Parathyroid adenoma (tissue), 2 donors: Measurements from ENCODE around the gene ABHD16A.

Source experiments
- H2AFZ ChIP-seq: fragments of 300-600 bp; sonication (generic); one replicate; pipeline ENCODE4 v1.7.0; 2017; ENCODE audit warnings: antibody characterized with exemption, mild to moderate bottlenecking
- H3K27ac ChIP-seq: fragments of 300-600 bp; sonication (generic); one replicate; pipeline ENCODE4 v1.7.0; 2017
- H3K27me3 ChIP-seq: fragments of 300-600 bp; sonication (generic); one replicate; pipeline ENCODE4 v1.7.0; 2017; ENCODE audit warnings: low read length; ENCODE audit not compliant: control insufficient read depth, insufficient read depth
- H3K36me3 ChIP-seq: fragments of 300-600 bp; sonication (generic); one replicate; pipeline ENCODE4 v1.7.0; 2017; ENCODE audit warnings: low read length; ENCODE audit not compliant: control insufficient read depth, insufficient read depth
- H3K4me1 ChIP-seq: fragments of 300-600 bp; sonication (generic); one replicate; pipeline ENCODE4 v1.7.0; 2017; ENCODE audit warnings: control low read depth
- H3K4me2 ChIP-seq: fragments of 300-600 bp; sonication (generic); one replicate; pipeline ENCODE4 v1.7.0; 2017; ENCODE audit warnings: low read length
- H3K4me3 ChIP-seq: fragments of 300-600 bp; sonication (generic); one replicate; pipeline ENCODE4 v1.7.0; 2017; ENCODE audit warnings: low read depth, low read length
- H3K79me2 ChIP-seq: fragments of 300-600 bp; sonication (generic); one replicate; pipeline ENCODE4 v1.7.0; 2017; ENCODE audit warnings: control low read depth
- H3K9ac ChIP-seq: fragments of 300-600 bp; sonication (generic); one replicate; pipeline ENCODE4 v1.7.0; 2017; ENCODE audit warnings: mild to moderate bottlenecking
- H3K9me3 ChIP-seq: fragments of 300-600 bp; sonication (generic); one replicate; pipeline ENCODE4 v1.7.0; 2017; ENCODE audit warnings: low read length; ENCODE audit not compliant: control insufficient read depth
- TF ChIP-seq, protein P1 (sequence below): fragments of 300-600 bp; sonication (generic); IDR thresholded peaks from one replicate; pipeline ENCODE4 v1.7.0; 2017; ENCODE audit warnings: antibody characterized with exemption, mild to moderate bottlenecking
- donor health status: primary hyperparathyroidism.

ABHD16A gene

DNA sequence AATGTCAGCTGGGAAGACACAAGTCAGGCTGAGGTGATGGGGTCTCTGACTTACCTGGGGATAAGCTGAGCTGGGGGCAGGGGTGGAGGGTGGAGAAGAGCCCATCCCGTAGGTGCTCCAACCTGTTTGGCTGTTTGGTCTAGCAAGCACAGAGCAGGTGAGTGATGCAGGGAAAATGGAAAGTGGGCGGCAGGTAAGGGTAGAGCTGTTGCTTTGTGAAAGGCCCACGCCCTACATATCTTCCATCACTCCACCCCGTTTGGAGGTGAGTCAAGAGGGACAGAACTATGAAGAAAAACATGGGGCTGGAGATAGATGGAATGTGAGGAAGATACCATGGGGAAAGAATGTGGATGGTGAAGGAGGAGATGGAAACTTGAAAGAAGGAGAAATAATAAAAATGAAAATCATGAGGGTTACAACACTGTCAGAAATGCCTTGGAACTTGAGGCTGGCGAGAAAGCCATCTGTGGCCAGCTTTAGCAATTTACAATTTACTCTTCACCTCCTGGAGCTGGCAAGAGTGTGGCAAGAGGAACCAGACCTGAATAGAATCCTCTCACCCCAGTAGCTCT is 17.2 kb upstream of the ABHD16A start:
- no peaks in the 10 kb centered on the region for H3K79me2 ChIP-seq
- H3K27me3 ChIP-seq, result no peaks in the 10 kb centered on the region
- no peak overlapping the region for H3K9ac ChIP-seq
- H3K27ac ChIP-seq, result no peak overlapping the region
- H3K4me3 ChIP-seq, result no peak overlapping the region
- H3K4me1 ChIP-seq, result peaks cover 14% of the 10 kb centered on the region
- no peaks in the 10 kb centered on the region for H3K36me3 ChIP-seq
- no peak overlapping the region for H3K4me2 ChIP-seq
- H3K9me3 ChIP-seq, result no peaks in the 10 kb centered on the region
- TF ChIP-seq, protein P1, sequence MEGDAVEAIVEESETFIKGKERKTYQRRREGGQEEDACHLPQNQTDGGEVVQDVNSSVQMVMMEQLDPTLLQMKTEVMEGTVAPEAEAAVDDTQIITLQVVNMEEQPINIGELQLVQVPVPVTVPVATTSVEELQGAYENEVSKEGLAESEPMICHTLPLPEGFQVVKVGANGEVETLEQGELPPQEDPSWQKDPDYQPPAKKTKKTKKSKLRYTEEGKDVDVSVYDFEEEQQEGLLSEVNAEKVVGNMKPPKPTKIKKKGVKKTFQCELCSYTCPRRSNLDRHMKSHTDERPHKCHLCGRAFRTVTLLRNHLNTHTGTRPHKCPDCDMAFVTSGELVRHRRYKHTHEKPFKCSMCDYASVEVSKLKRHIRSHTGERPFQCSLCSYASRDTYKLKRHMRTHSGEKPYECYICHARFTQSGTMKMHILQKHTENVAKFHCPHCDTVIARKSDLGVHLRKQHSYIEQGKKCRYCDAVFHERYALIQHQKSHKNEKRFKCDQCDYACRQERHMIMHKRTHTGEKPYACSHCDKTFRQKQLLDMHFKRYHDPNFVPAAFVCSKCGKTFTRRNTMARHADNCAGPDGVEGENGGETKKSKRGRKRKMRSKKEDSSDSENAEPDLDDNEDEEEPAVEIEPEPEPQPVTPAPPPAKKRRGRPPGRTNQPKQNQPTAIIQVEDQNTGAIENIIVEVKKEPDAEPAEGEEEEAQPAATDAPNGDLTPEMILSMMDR, result no peak
- no peak overlapping the region for H2AFZ ChIP-seq

DNA sequence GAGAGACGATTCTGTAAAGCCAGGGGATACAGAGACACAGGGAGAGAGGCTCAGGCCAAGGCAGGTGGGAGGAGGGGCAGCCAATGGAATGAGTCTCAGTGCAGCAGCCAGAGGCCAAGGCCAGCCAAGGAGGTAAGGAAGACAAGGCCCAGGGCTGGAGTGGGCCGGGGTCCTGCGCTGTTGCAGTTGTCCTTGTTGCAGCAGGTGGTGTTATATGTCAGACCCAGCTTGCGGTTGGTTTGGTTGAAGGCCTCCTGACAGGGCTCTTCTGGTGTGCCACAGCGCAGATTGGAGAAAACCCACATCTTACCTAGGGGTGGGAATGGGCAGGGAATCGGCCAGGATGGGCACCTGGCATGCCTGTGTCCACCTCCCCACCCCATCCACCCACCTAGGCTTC is 15.9 kb upstream of the ABHD16A start:
- Histone ChIP-seq H3K4me2 (no peak overlapping the region), H3K9me3 (no peaks in the 10 kb centered on the region), H3K4me1 (peaks cover 14% of the 10 kb centered on the region), H3K9ac (no peak overlapping the region), H3K79me2 (no peaks in the 10 kb centered on the region), H3K27me3 (no peaks in the 10 kb centered on the region), H3K36me3 (no peaks in the 10 kb centered on the region), H3K4me3 (no peak overlapping the region), H2AFZ (peak overlapping the region; percentile 3), H3K27ac (no peak overlapping the region)
- TF ChIP-seq, protein P1, result no peak

DNA sequence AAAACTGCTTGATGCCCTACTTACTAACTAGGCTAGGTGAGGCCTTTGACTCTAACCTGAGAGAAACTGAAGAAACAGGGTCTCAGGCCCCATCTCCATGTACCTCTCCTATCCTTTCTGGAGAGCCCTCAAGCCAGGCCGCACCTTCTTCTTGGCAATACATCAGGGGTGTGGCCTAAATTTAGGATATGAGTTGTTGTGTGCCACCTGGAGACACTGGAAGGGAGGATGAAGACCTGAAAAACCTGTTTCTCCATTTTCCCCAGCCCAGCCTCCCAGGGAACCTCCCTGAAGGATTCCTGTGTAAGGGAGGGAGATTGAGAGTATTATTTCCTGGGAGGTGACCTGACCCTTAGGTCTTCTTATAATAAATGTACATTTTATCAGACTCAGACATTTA is 15.1 kb upstream of the ABHD16A start:
- Histone ChIP-seq H2AFZ (peak overlapping the region; percentile 3), H3K4me2 (peak overlapping the region; percentile 45), H3K4me3 (no peak overlapping the region), H3K79me2 (no peaks in the 10 kb centered on the region), H3K27me3 (no peaks in the 10 kb centered on the region), H3K36me3 (no peaks in the 10 kb centered on the region), H3K9me3 (no peaks in the 10 kb centered on the region), H3K9ac (no peak overlapping the region), H3K4me1 (peaks cover 14% of the 10 kb centered on the region), H3K27ac (peak overlapping the region; percentile 15)
- TF ChIP-seq, protein P1, result no peak

DNA sequence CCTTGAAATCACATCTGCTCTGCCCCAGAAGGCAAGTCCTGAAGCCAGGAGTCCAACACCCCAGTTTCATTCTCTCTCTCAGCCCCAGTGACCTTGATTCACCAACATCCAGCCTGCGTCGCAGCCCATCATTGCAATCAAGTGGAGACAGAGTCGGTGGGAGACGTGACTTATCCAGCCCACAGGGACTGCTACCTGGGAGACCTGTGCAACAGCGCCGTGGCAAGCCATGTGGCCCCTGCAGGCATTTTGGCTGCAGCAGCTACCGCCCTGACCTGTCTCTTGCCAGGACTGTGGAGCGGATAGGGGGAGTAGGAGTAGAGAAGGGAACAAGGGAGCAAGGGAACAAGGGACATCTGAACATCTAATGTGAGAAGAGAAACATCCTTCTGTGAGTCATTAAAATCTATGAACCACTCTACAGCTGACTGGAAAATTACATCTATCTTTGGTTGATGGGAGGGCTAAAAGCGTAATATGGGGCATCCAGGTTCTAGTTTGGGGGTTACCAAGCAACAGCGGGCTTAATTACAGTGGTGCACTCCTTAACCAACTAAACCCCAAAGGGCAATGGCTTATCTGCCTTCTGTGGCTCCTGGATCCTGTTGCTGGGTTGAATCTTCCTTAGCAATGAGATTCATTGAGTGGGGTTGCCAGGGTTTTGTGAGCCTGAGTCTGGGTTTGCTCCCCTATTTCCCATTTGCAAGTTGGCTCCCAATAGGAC is 14.5 kb upstream of the ABHD16A start:
- no peaks in the 10 kb centered on the region for H3K9me3 ChIP-seq
- H3K79me2 ChIP-seq, result no peaks in the 10 kb centered on the region
- H3K27me3 ChIP-seq, result no peaks in the 10 kb centered on the region
- no peaks in the 10 kb centered on the region for H3K36me3 ChIP-seq
- H2AFZ ChIP-seq, result peak overlapping the region; percentile 3
- H3K4me3 ChIP-seq, result no peak overlapping the region
- peak overlapping the region; percentile 15 for H3K27ac ChIP-seq
- H3K4me1 ChIP-seq, result peaks cover 14% of the 10 kb centered on the region
- TF ChIP-seq, protein P1, result peak; percentile 29
- peak overlapping the region; percentile 45 for H3K4me2 ChIP-seq
- H3K9ac ChIP-seq, result no peak overlapping the region
